Upper lobe of right lung (tissue), 1 donor: Measurements from ENCODE around the gene MBOAT2. TPM values are rescaled to one million over a fixed set of nuclear protein-coding genes. Genes with fewer than 3 reads are reported as not detected.

Experiments
- ATAC-seq: fragments of 200-7000 bp; cut with Tn5 transposase; one replicate; pipeline ENCODE4 v1.9.1; 2020; ENCODE audit warnings: mild to moderate bottlenecking, moderate library complexity
- DNase-seq: peaks from one replicate; pipeline ENCODE4 v3.0.0-alpha.2; 2020
- H3K27ac ChIP-seq: fragments of 200-600 bp; one replicate; pipeline ENCODE4 v1.8.0; 2022
- H3K27me3 ChIP-seq: fragments of 200-600 bp; one replicate; pipeline ENCODE4 v1.8.0; 2022; ENCODE audit warnings: mild to moderate bottlenecking
- H3K36me3 ChIP-seq: fragments of 200-600 bp; one replicate; pipeline ENCODE4 v1.8.0; 2022
- H3K4me1 ChIP-seq: fragments of 200-600 bp; one replicate; pipeline ENCODE4 v1.8.0; 2022
- H3K4me3 ChIP-seq: fragments of 200-600 bp; one replicate; pipeline ENCODE4 v1.8.0; 2022; ENCODE audit warnings: mild to moderate bottlenecking
- H3K9me3 ChIP-seq: fragments of 200-600 bp; one replicate; pipeline ENCODE4 v1.8.0; 2022
- intact Hi-C: fragments of 100-400 bp; cut with DNase I; formaldehyde crosslinking; loops from one replicate; pipeline ENCODE4 v1.11.0; 2022
- total RNA-seq: library from RNA; stranded (reverse); fragmentation: NEBNext Ultra II Directional; extraction: Animal tissue kit (Norgen Biotek cat#: 25700); gene quantifications from one replicate; pipeline ENCODE4 v1.2.1, GENCODE V29; 2021
- TF ChIP-seq, protein P1 (sequence below): fragments of 200-600 bp; IDR thresholded peaks from one replicate; pipeline ENCODE4 v1.8.0; 2022; ENCODE audit warnings: antibody characterized with exemption
- donor health status: DM: no; HTN: yes; CAD: no; lungs with severe emphysema.

MBOAT2 gene
- total RNA-seq, 1 donor from 2014 or later: 31.4 TPM

GRCh38 chr2:8821276-8822217 is 181.9 kb downstream of the MBOAT2 start:
- ATAC-seq: peak; percentile 94
- intact Hi-C loops: no loop called here

DNA sequence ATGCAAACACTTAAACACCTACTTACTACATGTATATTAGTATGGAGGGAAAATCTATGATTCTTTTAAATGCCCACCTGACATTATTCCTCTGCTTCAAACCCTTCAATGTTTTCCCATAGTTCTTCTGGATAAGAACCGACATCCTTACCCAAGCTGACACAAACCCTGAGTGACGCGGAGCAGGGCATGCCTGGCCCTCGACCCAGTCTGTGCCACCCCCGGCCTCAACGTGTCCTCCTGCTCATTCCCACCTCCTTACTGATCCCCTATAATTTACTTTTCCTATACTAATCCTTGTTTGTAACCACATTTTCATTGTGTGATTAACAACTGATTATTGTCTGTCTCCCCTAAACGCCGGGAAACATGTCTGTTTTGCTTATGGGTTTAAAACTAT is 183.5 kb downstream of the MBOAT2 start:
- Histone ChIP-seq H3K4me1 (peaks cover 19% of the 10 kb centered on the region), H3K36me3 (peaks cover 65% of the 10 kb centered on the region), H3K27ac (no peak overlapping the region), H3K4me3 (no peak overlapping the region), H3K27me3 (no peaks in the 10 kb centered on the region), H3K9me3 (no peaks in the 10 kb centered on the region)
- ATAC-seq (no peak), DNase-seq (no peak)
- intact Hi-C loops: no loop called here
- TF ChIP-seq, protein P1, sequence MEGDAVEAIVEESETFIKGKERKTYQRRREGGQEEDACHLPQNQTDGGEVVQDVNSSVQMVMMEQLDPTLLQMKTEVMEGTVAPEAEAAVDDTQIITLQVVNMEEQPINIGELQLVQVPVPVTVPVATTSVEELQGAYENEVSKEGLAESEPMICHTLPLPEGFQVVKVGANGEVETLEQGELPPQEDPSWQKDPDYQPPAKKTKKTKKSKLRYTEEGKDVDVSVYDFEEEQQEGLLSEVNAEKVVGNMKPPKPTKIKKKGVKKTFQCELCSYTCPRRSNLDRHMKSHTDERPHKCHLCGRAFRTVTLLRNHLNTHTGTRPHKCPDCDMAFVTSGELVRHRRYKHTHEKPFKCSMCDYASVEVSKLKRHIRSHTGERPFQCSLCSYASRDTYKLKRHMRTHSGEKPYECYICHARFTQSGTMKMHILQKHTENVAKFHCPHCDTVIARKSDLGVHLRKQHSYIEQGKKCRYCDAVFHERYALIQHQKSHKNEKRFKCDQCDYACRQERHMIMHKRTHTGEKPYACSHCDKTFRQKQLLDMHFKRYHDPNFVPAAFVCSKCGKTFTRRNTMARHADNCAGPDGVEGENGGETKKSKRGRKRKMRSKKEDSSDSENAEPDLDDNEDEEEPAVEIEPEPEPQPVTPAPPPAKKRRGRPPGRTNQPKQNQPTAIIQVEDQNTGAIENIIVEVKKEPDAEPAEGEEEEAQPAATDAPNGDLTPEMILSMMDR: no peak

More at GRCh38 chr2:8821276-8822217, 181.9 kb downstream of the MBOAT2 start:
- Histone ChIP-seq H3K36me3 (peaks cover 64% of the 10 kb centered on the region), H3K9me3 (no peaks in the 10 kb centered on the region), H3K4me1 (peaks cover 19% of the 10 kb centered on the region), H3K4me3 (no peak overlapping the region), H3K27me3 (no peaks in the 10 kb centered on the region), H3K27ac (peak overlapping the region; percentile 81)
- TF ChIP-seq, protein P1: no peak
- DNase-seq: no peak

DNA sequence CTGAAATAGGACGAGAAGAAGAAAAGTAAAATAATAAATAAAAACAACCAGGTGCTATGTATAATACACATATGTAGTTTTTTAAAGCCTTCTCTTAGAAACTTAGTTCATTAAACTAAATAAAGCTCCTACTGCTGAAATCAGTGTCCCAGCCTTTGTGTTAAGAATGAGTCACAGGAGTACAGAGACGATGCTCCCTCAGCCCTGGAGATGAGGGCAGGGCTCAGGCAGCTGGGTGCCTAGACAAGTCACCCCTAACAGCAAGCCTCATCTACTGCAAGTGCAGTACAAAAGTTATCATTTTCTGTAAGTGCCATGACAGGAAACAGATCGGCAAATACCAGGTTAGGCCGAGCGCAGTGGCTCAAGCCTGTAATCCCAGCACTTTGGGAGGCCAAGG is 184.3 kb downstream of the MBOAT2 start:
- no peaks in the 10 kb centered on the region for H3K9me3 ChIP-seq
- no peaks in the 10 kb centered on the region for H3K27me3 ChIP-seq
- peaks cover 19% of the 10 kb centered on the region for H3K4me1 ChIP-seq
- no peak overlapping the region for H3K27ac ChIP-seq
- intact Hi-C loops: no loop called here
- peaks cover 67% of the 10 kb centered on the region for H3K36me3 ChIP-seq
- no peak overlapping the region for H3K4me3 ChIP-seq
- ATAC-seq (no peak), DNase-seq (no peak)
- TF ChIP-seq, protein P1: no peak

DNA sequence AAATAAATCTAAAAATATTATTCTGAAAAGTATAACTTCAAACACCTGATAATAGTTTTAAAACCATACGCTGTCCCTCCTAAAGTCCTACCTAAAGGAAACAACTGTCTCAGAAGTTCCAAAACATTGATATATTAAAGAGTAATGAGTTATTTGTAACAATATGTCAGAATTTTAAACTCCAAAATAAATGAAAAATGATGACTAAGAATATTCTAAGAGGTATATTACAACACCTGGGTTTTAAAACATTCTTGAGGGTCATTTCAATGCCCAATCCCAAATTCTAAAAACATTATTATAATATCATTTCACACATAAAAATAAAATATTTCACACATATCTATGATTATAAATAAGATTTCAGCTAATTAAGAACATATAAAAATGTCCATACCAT is 186.3 kb downstream of the MBOAT2 start:
- Histone ChIP-seq H3K27ac (no peak overlapping the region), H3K9me3 (no peaks in the 10 kb centered on the region), H3K4me1 (peaks cover 16% of the 10 kb centered on the region), H3K4me3 (no peak overlapping the region), H3K27me3 (no peaks in the 10 kb centered on the region), H3K36me3 (peaks cover 78% of the 10 kb centered on the region)
- ATAC-seq: no peak
- DNase-seq: no peak
- intact Hi-C loops: no loop called here
- TF ChIP-seq, protein P1: no peak

- DNase-seq (no peak), ATAC-seq (peak; percentile 76)
- Histone ChIP-seq H3K36me3 (peaks cover 82% of the 10 kb centered on the region), H3K27ac (no peak overlapping the region), H3K27me3 (no peaks in the 10 kb centered on the region), H3K9me3 (no peaks in the 10 kb centered on the region), H3K4me1 (peaks cover 13% of the 10 kb centered on the region), H3K4me3 (no peak overlapping the region)
- TF ChIP-seq, protein P1: no peak
- intact Hi-C loops: no loop called here
Measured at GRCh38 chr2:8806885-8807704, 196.4 kb downstream of the MBOAT2 start.
